ENCODE results near the gene SLC25A19.

The SLC25A19 gene

DNA sequence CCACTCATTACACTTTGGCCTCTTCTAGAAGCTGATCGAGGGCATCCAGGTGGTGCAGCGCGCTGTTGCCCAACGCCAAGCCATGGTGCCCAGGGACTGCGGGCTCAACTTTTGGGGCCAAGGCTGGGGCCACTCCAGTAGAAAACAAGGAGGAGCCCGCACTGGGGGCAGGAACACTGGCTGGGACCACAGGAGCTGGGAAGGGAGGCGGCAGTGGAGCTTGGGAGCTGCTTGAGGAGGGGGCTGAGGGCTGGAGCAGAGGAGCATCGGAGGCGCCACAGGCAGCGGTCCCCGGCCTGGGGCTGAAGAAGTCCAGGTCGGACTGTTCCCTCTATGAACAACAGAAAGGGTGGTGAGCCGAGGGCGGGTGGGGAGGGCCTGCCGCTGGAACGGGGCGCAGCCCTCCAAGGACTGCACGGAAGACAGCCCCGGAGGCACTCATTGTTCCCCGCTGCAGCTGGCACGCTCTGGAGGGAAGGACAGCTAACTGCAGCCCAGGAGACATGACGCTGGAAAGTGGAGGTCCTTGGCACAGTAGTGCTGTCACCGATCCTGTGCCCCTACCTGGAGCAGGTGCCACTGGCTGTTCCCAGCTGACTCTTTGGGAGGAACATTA lies 49.3 kb downstream of the SLC25A19 start:
- no peak for DNase-seq

DNA sequence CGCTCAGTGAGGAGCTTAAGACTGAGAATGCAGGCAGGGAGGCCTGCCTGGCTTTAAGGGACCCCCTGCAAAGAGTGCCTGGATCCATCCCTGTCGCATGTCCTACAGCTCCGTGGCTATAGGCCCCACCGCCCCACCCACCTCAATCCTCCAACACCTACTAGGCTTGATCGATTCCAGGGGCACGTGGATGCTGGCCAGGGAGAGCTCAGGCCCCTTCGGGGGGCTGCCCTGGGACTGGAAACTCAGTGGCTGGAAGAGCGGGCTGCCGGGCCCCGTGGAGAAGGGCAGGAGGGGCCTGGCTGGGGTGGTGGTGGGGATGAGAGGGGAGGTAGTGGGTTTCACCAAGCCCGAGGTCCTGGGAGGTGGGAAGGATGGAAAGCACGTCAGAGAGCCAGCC lies 50.0 kb downstream of the SLC25A19 start:
- DNase-seq: no peak

DNA sequence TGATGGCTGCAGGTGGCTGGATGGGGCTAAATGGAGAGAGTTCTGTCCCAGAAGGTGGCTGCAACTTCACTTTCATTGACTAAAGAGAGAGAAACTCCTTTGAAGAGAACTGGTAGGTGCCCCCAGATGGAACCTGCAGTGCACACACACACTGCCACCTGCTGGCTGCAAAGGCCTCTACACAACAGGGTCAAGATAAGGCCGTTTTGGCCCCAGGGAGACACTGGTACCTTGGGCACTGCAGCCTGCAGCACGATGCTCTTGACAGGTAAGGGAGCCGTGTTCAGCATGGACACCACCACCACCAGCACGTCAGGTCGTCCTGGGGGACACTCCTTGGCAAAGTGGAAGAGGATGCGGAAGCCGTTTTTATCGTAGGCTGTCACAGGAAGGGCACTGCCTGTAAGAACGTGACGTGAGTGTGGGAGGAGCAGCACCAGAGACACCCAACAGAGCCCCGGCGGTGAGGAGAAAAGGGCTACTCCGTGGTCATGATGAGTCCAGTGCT lies 50.5 kb downstream of the SLC25A19 start:
- DNase-seq: peak; percentile 35 to 61 (median 42)

DNA sequence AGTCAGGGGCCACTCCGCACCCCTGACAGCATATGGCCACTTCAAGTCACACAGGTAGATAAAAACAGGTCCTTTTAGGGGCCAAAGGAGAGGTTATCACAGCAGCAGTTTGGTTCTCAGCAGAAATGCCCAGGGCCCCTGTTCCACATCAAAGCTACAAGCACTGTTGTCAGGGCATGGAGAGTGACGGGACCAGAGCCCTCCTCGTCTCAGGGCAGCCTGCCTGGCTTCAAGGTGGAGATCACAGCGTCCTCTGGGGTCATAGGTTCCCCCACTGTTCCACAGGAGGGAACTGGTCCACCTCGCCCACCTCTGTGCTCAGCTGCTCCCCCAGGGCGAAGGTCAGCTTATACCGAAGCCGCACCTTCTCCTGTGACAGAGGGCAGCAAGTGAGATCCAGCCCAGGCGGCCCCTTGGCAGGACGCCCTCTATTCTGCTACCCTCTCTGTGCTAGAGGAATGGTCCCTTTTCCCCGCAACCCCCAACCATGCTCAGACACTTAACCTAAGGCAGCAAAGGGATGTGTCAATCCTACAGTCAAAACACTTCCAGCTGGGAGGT lies 51.1 kb downstream of the SLC25A19 start:
- DNase-seq: no peak

DNA sequence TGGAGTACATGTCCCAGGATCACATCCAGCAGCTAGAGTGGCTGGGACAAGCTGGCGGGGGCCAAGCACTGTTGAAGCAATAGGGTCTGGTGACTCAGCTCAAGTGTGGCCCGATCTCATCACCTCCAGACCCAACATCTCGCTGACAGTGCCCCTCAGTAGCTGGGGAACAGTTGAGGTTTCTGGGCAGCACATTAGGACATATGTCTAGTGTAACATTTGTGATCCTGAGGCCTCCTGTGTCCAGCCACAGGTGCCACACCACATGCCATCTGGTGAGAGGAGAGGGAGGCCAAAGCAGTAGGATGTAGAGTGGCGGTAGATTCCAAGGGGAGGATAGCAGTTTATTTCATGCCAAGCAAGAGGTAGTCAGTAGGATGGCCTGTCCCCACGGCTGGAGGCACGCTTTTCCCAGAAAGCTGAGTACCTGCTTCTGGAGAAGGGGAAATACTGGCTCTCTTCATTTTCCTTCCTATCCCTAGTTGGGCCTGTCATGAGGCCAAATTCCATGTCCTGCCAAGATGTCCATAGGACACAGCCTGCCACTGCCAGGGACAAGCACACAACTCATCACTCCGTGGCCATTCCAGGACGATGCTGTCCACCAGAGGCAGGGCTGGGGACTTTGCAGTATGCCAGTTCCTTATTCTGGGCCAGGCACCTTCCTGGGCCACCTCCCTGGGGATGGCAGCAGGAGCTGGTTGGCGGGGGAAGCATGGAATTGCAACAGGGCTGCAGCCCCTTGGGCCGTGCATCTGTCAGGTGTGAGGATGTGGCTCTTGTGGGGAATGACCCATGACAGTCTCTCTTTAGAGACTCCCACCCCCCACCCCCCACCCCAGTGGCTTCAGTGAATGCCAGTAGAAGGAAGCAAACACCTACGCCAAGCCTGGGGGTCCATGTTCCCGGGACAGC lies 51.9 kb downstream of the SLC25A19 start:
- DNase-seq: no peak

DNA sequence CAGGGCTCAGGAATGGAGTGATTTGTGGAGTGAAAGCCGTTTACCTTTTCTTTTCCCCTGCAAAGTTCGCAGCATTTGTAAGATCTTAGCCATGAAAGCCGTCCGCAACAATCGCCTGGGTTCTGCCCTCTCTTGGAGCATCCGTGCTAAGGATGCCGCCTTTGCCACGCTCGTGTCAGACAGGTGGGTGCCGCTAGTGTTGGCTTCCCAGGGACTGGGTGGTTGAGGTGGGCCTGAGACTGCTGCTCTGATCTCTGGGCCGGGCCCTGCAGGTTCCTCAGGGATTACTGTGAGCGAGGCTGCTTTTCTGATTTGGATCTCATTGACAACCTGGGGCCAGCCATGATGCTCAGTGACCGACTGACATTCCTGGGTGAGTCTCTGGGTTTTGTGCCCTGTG lies 56.4 kb downstream of the SLC25A19 start:
- DNase-seq: no peak

DNA sequence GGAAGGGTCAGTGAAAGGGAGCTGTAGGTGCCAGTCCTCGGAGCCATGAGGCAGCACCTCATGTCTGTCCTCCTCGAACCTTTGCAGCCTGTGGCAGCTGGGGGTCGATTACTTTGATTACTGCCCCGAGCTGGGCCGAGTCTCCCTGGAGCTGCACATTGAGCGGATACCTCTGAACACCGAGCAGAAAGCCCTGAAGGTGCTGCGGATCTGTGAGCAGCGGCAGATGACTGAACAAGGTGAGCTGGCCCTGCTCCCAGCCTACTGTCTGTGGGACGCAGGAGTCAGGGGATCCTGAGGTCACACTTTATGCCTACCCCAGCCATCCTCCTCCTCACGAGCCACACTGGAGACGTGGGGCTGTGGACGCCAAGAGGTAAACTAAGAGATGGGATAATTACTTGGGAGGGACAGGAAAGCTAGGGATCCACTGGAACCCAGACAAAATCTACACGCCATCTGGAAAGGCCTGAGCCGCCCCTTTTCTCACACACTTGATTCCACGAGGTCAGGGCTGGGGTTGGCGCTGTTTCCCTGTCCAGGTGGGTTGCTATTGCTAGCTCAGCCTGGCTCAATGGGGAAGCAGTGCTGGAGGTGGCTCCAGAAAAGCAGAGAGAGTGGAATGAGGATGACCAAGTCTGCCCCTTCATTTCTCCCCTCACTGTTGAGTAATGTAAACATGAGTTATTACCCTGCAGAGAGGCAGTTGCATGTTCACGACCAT lies 57.3 kb downstream of the SLC25A19 start:
- DNase-seq: no peak

DNA sequence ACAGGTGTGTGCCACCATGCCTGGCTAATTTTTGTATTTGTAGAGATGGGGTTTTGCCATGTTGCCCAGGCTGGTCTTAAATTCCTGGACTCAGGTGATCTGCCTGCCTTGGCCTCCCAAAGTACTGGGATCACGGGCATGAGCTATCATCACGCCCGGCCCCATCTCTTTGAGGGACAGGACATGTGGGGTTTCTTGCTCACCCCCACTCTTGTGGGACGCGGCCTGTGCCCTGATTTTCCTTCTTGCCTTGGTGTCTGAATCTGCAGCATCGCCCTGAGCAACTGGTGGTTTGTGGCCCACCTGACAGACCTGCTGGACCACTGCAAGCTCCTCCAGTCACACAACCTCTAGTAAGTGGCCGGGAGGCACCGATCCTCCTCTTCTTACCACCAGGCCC lies 58.2 kb downstream of the SLC25A19 start:
- no peak for DNase-seq

DNA sequence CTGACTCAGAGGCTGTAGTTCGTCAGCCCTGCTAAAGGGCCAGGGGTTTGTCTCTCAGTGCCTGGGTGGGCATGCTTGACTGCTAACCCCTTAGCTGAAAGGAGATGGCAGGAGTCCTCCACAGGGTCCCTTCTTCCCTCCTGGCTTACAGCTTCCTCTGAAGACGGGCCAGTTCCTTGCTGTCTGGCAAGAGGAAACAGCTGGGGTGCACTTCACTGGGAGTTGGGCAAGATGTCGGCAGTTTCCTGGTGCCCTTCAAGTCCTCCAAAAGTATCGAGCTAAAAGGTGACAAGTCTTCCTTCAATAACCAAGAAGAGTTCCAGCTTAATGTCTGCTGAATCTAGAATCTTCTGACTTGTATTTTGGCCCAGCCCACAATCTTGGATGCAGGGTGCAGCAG lies 60.4 kb downstream of the SLC25A19 start:
- DNase-seq: no peak

DNA sequence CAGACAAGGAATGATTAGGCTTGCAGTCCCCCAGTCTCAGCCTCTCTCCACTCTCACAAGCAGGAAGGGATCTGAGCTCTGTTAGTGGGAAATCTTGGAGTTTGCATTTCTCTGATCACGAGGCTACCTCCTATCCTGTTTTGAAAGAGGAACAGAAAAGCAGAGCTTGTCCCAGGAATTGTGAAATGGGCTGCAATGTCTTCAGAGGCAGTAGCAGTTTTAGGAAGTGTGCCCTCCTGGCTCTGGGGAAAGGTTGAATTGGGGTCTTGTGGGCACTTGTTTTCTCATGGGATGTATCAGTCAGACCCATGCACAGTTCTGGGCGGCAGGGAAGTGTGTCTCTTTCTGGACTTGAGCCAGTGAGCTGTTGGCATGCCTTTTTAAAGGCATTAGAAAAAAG lies 60.9 kb downstream of the SLC25A19 start:
- no peak for DNase-seq

DNA sequence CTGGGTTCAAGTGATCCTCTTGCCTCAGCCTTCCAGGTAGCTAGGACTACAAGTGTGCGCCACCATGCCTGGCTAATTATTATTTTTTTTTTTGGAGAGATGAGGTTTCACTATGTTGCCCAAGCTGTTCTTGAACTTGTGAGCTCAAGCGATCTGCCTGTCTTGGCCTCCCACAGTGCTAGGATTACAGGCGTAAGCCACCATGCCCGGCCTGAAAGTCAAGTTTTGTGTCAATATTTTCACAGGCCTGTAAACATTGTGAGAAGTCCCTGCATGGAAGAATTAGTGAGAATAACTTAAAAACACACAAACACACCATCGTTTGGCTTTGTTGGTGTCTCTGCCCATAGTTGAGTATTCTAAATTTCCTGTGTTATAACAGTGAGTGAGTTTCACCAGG lies 61.5 kb downstream of the SLC25A19 start:
- no peak for DNase-seq

DNA sequence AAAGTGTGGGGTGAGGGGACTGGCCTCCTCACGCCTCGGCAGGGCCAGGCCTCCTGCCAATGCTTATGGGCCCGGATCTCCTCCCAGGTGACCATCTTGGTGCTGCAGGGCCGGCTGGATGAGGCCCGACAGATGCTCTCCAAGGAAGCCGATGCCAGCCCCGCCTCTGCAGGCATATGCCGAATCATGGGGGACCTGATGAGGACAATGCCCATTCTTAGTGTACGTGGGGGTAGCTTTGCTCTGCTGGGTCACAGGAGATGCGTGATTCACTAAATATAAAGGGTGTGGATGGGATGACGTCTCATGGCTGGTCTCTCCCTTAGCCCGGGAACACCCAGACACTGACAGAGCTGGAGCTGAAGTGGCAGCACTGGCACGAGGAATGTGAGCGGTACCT lies 64.2 kb downstream of the SLC25A19 start:
- DNase-seq: no peak

Data from stimulated activated naive CD4-positive, alpha-beta T cell (primary cell).